Ovary (tissue), 3 donors: ENCODE results near the gene SPINT2.

Experiments used
- EP300 ChIP-seq: sonication (generic); formaldehyde crosslinking; IDR thresholded peaks from one replicate; pipeline ENCODE4 v1.6.1; 2017; ENCODE audit warnings: antibody characterized with exemption
- POLR2A ChIP-seq: fragments of 450-650 bp; IDR thresholded peaks from one replicate; pipeline ENCODE4 v1.6.1; 2017; ENCODE audit warnings: antibody characterized with exemption, mild to moderate bottlenecking, moderate library complexity
- TF ChIP-seq, protein P1 (sequence below), 3 donors: fragments of 450-650 bp in 2 of 3; fragments of 200-600 bp in 1 of 3; IDR thresholded peaks; one replicate each; pipeline versions ENCODE4 v1.5.1 to v1.8.0; 2016 to 2022; ENCODE audit warnings: antibody characterized with exemption in 3 of 3, mild to moderate bottlenecking in 1 of 3
- donor health status: DM: no; HTN: no; CAD: no.

DNA sequence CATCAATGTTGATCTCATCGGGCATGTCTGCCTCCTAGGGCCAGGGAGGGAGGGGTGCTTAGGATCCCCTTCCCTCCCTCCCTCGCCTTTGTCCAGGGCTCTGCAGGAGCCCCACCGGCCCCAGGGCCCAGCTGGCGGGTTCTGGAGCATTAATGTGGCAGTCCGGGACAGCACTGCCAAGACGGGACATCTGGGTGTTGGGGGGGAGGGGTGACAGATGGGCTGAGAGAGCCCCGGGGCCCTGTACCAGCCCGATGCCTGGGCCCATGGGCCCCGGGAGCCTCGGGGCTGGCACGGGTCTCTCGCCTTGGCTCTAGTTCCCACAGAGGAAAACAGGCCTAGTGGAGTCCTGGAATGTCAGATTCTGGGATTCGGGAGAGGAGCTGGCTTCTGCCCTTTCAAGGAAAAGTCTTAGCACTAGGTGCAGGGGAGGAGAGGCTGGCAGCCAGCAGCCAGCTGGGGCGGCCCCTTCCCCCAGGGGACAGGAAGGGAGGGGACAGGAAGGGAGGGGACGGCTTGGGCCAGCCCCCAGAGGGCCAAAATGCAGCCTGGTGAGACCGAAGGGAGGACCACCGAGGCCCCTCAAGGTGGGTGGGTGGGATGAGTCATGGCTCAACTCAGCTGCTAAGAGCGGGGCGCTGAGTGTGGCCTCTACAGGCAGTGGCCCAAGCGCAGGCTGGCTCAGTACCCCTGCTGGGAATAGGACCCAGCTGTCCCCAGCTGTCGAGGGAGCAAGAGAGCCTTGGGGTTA, 11.3 kb upstream of the SPINT2 start:
- TF ChIP-seq, protein P1, sequence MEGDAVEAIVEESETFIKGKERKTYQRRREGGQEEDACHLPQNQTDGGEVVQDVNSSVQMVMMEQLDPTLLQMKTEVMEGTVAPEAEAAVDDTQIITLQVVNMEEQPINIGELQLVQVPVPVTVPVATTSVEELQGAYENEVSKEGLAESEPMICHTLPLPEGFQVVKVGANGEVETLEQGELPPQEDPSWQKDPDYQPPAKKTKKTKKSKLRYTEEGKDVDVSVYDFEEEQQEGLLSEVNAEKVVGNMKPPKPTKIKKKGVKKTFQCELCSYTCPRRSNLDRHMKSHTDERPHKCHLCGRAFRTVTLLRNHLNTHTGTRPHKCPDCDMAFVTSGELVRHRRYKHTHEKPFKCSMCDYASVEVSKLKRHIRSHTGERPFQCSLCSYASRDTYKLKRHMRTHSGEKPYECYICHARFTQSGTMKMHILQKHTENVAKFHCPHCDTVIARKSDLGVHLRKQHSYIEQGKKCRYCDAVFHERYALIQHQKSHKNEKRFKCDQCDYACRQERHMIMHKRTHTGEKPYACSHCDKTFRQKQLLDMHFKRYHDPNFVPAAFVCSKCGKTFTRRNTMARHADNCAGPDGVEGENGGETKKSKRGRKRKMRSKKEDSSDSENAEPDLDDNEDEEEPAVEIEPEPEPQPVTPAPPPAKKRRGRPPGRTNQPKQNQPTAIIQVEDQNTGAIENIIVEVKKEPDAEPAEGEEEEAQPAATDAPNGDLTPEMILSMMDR (IDR thresholded peaks at IDR 0.05): no peak
- TF ChIP-seq POLR2A: no peak
- TF ChIP-seq EP300: no peak
